HepG2 (cell line): ENCODE results near the gene TRAPPC12. TPM values are rescaled to one million over a fixed set of nuclear protein-coding genes. Genes with fewer than 3 reads are reported as not detected.

Experiments
- ARID2 ChIP-seq: sonication (generic); formaldehyde crosslinking; IDR thresholded peaks from 2 replicates; pipeline ENCODE4 v1.8.1; 2022; ENCODE audit warnings: mild to moderate bottlenecking, missing genetic modification reagents, borderline replicate concordance
- HMG20B ChIP-seq: conservative IDR thresholded peaks from 2 replicates; pipeline ENCODE4 v1.6.1; 2016; ENCODE audit warnings: missing genetic modification reagents, missing compliant biosample characterization
- HOXA3 ChIP-seq: sonication (generic); formaldehyde crosslinking; IDR thresholded peaks from 2 replicates; pipeline ENCODE4 v1.5.0; 2020; ENCODE audit warnings: missing genetic modification reagents
- MAZ ChIP-seq, 2 experiments: sonication (generic) in 1 of 2; formaldehyde crosslinking in 1 of 2; IDR thresholded peaks; 2 replicates each; pipeline versions ENCODE4 v1.5.0 to v1.6.1; 2012 to 2020; ENCODE audit warnings: low read depth in 2 of 2, mild to moderate bottlenecking in 2 of 2, borderline replicate concordance in 1 of 2, improper control_type of control experiment in 1 of 2, low read length in 1 of 2, missing genetic modification reagents in 1 of 2, moderate library complexity in 1 of 2
- MZF1 ChIP-seq: sonication (generic); formaldehyde crosslinking; IDR thresholded peaks from 2 replicates; pipeline ENCODE4 v1.8.1; 2023; ENCODE audit warnings: mild to moderate bottlenecking, missing genetic modification reagents, borderline replicate concordance
- PHB2 ChIP-seq: fragments of 450-650 bp; IDR thresholded peaks from 2 replicates; pipeline ENCODE4 v1.6.1; 2018; ENCODE audit not compliant: partially characterized antibody
- SRF ChIP-seq: IDR thresholded peaks from 2 replicates; pipeline ENCODE4 v1.6.1; 2011; ENCODE audit warnings: mild to moderate bottlenecking, low read depth, low read length, moderate library complexity
- WIZ ChIP-seq: sonication (generic); formaldehyde crosslinking; IDR thresholded peaks from 2 replicates; pipeline ENCODE4 v1.5.1; 2020; ENCODE audit warnings: mild to moderate bottlenecking, missing genetic modification reagents
- ZNF17 ChIP-seq: sonication (generic); formaldehyde crosslinking; IDR thresholded peaks from 2 replicates; pipeline ENCODE4 v1.5.0; 2020; ENCODE audit warnings: mild to moderate bottlenecking, missing genetic modification reagents
- ZNF557 ChIP-seq: sonication (generic); formaldehyde crosslinking; IDR thresholded peaks from 2 replicates; pipeline ENCODE4 v1.4.0; 2020; ENCODE audit warnings: missing genetic modification reagents
- ZNF615 ChIP-seq: sonication (generic); formaldehyde crosslinking; IDR thresholded peaks from 2 replicates; pipeline ENCODE4 v1.5.0; 2020; ENCODE audit warnings: mild to moderate bottlenecking, missing genetic modification reagents, borderline replicate concordance
- ZNF749 ChIP-seq: sonication (generic); formaldehyde crosslinking; IDR thresholded peaks from 2 replicates; pipeline ENCODE4 v1.8.0; 2022; ENCODE audit warnings: mild to moderate bottlenecking, missing genetic modification reagents, moderate library complexity, borderline replicate concordance
- ZNF75D ChIP-seq: sonication (generic); formaldehyde crosslinking; IDR thresholded peaks from 2 replicates; pipeline ENCODE4 v1.8.1; 2023; ENCODE audit warnings: missing genetic modification reagents, mild to moderate bottlenecking, borderline replicate concordance
- ZNF782 ChIP-seq: sonication (generic); formaldehyde crosslinking; IDR thresholded peaks from 2 replicates; pipeline ENCODE4 v1.4.0; 2020; ENCODE audit warnings: missing genetic modification reagents, mild to moderate bottlenecking, borderline replicate concordance
- ZSCAN25 ChIP-seq: sonication (generic); formaldehyde crosslinking; IDR thresholded peaks from 2 replicates; pipeline ENCODE4 v1.8.0; 2022; ENCODE audit warnings: mild to moderate bottlenecking, missing genetic modification reagents
- polyA plus RNA-seq, 8 experiments: library from polyadenylated mRNA; depleted of rRNA in 3 of 8; stranded (reverse) in 7 of 8; unstranded in 1 of 8; fragments of >200 nt; fragmentation: Illumina TruSeq in 4 of 8; extraction: Trizol in 4 of 8; gene quantifications; 2 replicates each; pipeline versions ENCODE4 v1.2.1 to v1.2.3, GENCODE V29; 2011 to 2016; ENCODE audit warnings: low read depth in 4 of 8, missing spikeins in 1 of 8, mixed read lengths in 1 of 8; ENCODE audit not compliant: insufficient read depth in 1 of 8
- total RNA-seq, 5 experiments: library from RNA; depleted of rRNA; stranded (reverse); fragments of >200 nt; fragmentation: Illumina TruSeq; extraction: Trizol; gene quantifications; 2 replicates each; pipeline ENCODE4 v1.2.3, GENCODE V29; 2016; ENCODE audit warnings: low read depth in 1 of 5
- TF ChIP-seq, protein P1 (sequence below): sonication (generic); formaldehyde crosslinking; IDR thresholded peaks from 2 replicates; pipeline ENCODE4 v1.4.0; 2020; ENCODE audit warnings: missing genetic modification reagents
- TF ChIP-seq, protein P2 (sequence below): sonication (generic); formaldehyde crosslinking; IDR thresholded peaks from 2 replicates; pipeline ENCODE4 v1.4.0; 2020; ENCODE audit warnings: missing genetic modification reagents
- TF ChIP-seq, protein P3 (sequence below): sonication (generic); formaldehyde crosslinking; IDR thresholded peaks from 2 replicates; pipeline ENCODE4 v1.8.1; 2023; ENCODE audit warnings: missing genetic modification reagents, mild to moderate bottlenecking, borderline replicate concordance
- TF ChIP-seq, protein P4 (sequence below): IDR thresholded peaks from 2 replicates; pipeline ENCODE4 v1.6.1; 2016; ENCODE audit warnings: mild to moderate bottlenecking, missing biosample characterization, missing genetic modification reagents
- TF ChIP-seq, protein P5 (sequence below): sonication (generic); formaldehyde crosslinking; conservative IDR thresholded peaks from 2 replicates; pipeline ENCODE4 v1.4.0; 2020; ENCODE audit warnings: missing genetic modification reagents
- TF ChIP-seq, protein P6 (sequence below): sonication (generic); formaldehyde crosslinking; IDR thresholded peaks from 2 replicates; pipeline ENCODE4 v1.5.0; 2020; ENCODE audit warnings: mild to moderate bottlenecking, low read depth, missing genetic modification reagents, borderline replicate concordance
- TF ChIP-seq, protein P7 (sequence below): sonication (generic); formaldehyde crosslinking; IDR thresholded peaks from 2 replicates; pipeline ENCODE4 v1.9.0; 2022; ENCODE audit warnings: missing genetic modification reagents, mild to moderate bottlenecking, borderline replicate concordance

TRAPPC12 gene
- total and polyA plus RNA-seq, 2 of the 13 experiments (the other 11 are each of a cell fraction or from before 2014, with no cell fraction given): 46.4 to 97.7 TPM

DNA sequence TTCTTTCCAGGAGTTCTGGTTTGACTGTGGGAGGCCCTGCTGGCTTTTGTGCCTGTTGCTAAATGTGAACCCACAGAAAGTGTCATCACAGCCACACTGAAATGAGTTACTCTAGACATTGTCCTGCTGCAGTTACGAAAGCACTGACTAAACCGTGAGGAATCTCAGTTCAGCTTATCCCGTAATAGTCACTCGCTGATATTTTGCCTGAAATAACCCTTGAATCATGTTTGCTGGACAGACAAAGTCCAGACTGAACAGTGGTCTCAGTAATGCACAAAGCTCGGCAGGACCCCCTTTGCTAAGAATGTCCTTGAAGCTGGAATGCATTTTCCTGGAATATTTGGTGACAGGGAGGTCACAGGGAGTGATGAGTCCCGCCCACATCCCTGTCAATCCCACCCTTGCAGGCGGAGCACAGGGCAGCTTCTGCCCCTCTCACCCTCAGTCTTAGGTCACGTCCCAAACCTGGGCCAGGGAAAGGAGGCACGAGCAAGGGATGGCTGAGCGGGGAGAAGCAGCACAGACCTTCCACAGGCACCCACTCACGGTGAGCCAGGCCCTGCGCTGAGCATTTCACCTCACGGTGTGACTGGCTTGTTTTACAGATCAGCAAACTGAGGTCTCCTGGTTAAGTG is 86.5 kb downstream of the TRAPPC12 start (continued):
- TF ChIP-seq, protein P1, sequence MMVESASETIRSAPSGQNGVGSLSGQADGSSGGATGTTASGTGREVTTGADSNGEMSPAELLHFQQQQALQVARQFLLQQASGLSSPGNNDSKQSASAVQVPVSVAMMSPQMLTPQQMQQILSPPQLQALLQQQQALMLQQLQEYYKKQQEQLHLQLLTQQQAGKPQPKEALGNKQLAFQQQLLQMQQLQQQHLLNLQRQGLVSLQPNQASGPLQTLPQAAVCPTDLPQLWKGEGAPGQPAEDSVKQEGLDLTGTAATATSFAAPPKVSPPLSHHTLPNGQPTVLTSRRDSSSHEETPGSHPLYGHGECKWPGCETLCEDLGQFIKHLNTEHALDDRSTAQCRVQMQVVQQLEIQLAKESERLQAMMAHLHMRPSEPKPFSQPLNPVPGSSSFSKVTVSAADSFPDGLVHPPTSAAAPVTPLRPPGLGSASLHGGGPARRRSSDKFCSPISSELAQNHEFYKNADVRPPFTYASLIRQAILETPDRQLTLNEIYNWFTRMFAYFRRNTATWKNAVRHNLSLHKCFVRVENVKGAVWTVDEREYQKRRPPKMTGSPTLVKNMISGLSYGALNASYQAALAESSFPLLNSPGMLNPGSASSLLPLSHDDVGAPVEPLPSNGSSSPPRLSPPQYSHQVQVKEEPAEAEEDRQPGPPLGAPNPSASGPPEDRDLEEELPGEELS (CRISPR knock-in tag): peak; percentile 72
- TF ChIP-seq ARID2 (CRISPR knock-in tag) (no peak), ZNF749 (no peak; the same call in 1 of the 2 replicates), ZNF615 (CRISPR knock-in tag) (peak; percentile 75; the same call in 1 of the 2 replicates), ZNF557 (CRISPR knock-in tag) (no peak), HOXA3 (CRISPR knock-in tag) (peak; percentile 92), PHB2 (no peak), ZNF782 (CRISPR knock-in tag) (no peak), ZNF17 (CRISPR knock-in tag) (no peak), MAZ (IDR thresholded peaks at IDR 0.05; ENCODE audit: borderline replicate concordance, low read depth, low read length) (no peak), MAZ (CRISPR knock-in tag; IDR thresholded peaks at IDR 0.05; ENCODE audit: low read depth) (no peak), SRF (no peak), HMG20B (CRISPR knock-in tag) (peak; percentile 66; the same call in 1 of the 2 replicates), MZF1 (CRISPR knock-in tag) (no peak), ZNF75D (CRISPR knock-in tag) (no peak), WIZ (CRISPR knock-in tag) (no peak), ZSCAN25 (CRISPR knock-in tag) (peak; percentile 30; the same call in 1 of the 2 replicates)
- TF ChIP-seq, protein P2, sequence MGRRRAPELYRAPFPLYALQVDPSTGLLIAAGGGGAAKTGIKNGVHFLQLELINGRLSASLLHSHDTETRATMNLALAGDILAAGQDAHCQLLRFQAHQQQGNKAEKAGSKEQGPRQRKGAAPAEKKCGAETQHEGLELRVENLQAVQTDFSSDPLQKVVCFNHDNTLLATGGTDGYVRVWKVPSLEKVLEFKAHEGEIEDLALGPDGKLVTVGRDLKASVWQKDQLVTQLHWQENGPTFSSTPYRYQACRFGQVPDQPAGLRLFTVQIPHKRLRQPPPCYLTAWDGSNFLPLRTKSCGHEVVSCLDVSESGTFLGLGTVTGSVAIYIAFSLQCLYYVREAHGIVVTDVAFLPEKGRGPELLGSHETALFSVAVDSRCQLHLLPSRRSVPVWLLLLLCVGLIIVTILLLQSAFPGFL (CRISPR knock-in tag): no peak
- TF ChIP-seq, protein P3, sequence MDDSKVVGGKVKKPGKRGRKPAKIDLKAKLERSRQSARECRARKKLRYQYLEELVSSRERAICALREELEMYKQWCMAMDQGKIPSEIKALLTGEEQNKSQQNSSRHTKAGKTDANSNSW (CRISPR knock-in tag): peak; percentile 61; the same call in 1 of the 2 replicates
- TF ChIP-seq, protein P4, sequence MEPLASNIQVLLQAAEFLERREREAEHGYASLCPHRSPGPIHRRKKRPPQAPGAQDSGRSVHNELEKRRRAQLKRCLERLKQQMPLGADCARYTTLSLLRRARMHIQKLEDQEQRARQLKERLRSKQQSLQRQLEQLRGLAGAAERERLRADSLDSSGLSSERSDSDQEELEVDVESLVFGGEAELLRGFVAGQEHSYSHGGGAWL (CRISPR knock-in tag): no peak
- TF ChIP-seq, protein P5, sequence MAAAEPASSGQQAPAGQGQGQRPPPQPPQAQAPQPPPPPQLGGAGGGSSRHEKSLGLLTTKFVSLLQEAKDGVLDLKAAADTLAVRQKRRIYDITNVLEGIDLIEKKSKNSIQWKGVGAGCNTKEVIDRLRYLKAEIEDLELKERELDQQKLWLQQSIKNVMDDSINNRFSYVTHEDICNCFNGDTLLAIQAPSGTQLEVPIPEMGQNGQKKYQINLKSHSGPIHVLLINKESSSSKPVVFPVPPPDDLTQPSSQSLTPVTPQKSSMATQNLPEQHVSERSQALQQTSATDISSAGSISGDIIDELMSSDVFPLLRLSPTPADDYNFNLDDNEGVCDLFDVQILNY: no peak
- TF ChIP-seq, protein P6, sequence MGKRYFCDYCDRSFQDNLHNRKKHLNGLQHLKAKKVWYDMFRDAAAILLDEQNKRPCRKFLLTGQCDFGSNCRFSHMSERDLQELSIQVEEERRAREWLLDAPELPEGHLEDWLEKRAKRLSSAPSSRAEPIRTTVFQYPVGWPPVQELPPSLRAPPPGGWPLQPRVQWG (CRISPR knock-in tag): no peak
- TF ChIP-seq, protein P7, sequence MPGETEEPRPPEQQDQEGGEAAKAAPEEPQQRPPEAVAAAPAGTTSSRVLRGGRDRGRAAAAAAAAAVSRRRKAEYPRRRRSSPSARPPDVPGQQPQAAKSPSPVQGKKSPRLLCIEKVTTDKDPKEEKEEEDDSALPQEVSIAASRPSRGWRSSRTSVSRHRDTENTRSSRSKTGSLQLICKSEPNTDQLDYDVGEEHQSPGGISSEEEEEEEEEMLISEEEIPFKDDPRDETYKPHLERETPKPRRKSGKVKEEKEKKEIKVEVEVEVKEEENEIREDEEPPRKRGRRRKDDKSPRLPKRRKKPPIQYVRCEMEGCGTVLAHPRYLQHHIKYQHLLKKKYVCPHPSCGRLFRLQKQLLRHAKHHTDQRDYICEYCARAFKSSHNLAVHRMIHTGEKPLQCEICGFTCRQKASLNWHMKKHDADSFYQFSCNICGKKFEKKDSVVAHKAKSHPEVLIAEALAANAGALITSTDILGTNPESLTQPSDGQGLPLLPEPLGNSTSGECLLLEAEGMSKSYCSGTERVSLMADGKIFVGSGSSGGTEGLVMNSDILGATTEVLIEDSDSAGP (CRISPR knock-in tag): peak; percentile 51; the same call in 1 of the 2 replicates
